ENCODE results near the gene CLDN3. TPM values are rescaled to one million over a fixed set of nuclear protein-coding genes. Genes with fewer than 3 reads are reported as not detected.
A peak's percentile ranks its signal among the peaks of the same experiment; 100 is the strongest.

CLDN3 gene
- total and polyA plus RNA-seq, 10 of the 15 experiments (the other 5 are each of a cell fraction or from before 2014, with no cell fraction given): 0.05 TPM; not detected in 9

GRCh38 chr7:73738612-73739386 is 31.3 kb downstream of the CLDN3 start, which contains the start of gene ABHD11 (continued):
- TF ChIP-seq, protein P1, sequence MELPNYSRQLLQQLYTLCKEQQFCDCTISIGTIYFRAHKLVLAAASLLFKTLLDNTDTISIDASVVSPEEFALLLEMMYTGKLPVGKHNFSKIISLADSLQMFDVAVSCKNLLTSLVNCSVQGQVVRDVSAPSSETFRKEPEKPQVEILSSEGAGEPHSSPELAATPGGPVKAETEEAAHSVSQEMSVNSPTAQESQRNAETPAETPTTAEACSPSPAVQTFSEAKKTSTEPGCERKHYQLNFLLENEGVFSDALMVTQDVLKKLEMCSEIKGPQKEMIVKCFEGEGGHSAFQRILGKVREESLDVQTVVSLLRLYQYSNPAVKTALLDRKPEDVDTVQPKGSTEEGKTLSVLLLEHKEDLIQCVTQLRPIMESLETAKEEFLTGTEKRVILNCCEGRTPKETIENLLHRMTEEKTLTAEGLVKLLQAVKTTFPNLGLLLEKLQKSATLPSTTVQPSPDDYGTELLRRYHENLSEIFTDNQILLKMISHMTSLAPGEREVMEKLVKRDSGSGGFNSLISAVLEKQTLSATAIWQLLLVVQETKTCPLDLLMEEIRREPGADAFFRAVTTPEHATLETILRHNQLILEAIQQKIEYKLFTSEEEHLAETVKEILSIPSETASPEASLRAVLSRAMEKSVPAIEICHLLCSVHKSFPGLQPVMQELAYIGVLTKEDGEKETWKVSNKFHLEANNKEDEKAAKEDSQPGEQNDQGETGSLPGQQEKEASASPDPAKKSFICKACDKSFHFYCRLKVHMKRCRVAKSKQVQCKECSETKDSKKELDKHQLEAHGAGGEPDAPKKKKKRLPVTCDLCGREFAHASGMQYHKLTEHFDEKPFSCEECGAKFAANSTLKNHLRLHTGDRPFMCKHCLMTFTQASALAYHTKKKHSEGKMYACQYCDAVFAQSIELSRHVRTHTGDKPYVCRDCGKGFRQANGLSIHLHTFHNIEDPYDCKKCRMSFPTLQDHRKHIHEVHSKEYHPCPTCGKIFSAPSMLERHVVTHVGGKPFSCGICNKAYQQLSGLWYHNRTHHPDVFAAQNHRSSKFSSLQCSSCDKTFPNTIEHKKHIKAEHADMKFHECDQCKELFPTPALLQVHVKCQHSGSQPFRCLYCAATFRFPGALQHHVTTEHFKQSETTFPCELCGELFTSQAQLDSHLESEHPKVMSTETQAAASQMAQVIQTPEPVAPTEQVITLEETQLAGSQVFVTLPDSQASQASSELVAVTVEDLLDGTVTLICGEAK (IDR thresholded peaks at IDR 0.05; ENCODE audit: borderline replicate concordance): no peak
- TF ChIP-seq JUND (IDR thresholded peaks at IDR 0.05; ENCODE audit: low read depth, low read length): 0 out of 2 replicates have a peak, but pooled peaks have one; percentile 19
- peak; percentile 89 for TF ChIP-seq CHD2 (IDR thresholded peaks at IDR 0.05; ENCODE audit: borderline replicate concordance, low read depth, low read length)
- TF ChIP-seq RAD21 (IDR thresholded peaks at IDR 0.05; ENCODE audit: insufficient read depth, low read depth, low read length): no peak
- peak; percentile 72 for TF ChIP-seq LARP7 (IDR thresholded peaks at IDR 0.05)
- TF ChIP-seq EGR1 (IDR thresholded peaks at IDR 0.05; ENCODE audit: borderline replicate concordance in 1 of 2, low read depth in 2 of 2, low read length in 2 of 2): peak; percentile 30 to 45; a peak in 2 of 3 replicates
- peak; percentile 38; the same call in 1 of the 2 replicates for TF ChIP-seq CREM (IDR thresholded peaks at IDR 0.05; ENCODE audit: low read depth)
- TF ChIP-seq TCF3 (IDR thresholded peaks at IDR 0.05; ENCODE audit: borderline replicate concordance, insufficient read depth, low read depth, low read length): peak; percentile 81
- TF ChIP-seq IRF5 (IDR thresholded peaks at IDR 0.05; ENCODE audit: borderline replicate concordance): 0 out of 2 replicates have a peak, but pooled peaks have one; percentile 14
- TF ChIP-seq YY1 (IDR thresholded peaks at IDR 0.05; ENCODE audit: low read depth, low read length): peak; percentile 35; the same call in 1 of the 2 replicates
- TF ChIP-seq, protein P2, sequence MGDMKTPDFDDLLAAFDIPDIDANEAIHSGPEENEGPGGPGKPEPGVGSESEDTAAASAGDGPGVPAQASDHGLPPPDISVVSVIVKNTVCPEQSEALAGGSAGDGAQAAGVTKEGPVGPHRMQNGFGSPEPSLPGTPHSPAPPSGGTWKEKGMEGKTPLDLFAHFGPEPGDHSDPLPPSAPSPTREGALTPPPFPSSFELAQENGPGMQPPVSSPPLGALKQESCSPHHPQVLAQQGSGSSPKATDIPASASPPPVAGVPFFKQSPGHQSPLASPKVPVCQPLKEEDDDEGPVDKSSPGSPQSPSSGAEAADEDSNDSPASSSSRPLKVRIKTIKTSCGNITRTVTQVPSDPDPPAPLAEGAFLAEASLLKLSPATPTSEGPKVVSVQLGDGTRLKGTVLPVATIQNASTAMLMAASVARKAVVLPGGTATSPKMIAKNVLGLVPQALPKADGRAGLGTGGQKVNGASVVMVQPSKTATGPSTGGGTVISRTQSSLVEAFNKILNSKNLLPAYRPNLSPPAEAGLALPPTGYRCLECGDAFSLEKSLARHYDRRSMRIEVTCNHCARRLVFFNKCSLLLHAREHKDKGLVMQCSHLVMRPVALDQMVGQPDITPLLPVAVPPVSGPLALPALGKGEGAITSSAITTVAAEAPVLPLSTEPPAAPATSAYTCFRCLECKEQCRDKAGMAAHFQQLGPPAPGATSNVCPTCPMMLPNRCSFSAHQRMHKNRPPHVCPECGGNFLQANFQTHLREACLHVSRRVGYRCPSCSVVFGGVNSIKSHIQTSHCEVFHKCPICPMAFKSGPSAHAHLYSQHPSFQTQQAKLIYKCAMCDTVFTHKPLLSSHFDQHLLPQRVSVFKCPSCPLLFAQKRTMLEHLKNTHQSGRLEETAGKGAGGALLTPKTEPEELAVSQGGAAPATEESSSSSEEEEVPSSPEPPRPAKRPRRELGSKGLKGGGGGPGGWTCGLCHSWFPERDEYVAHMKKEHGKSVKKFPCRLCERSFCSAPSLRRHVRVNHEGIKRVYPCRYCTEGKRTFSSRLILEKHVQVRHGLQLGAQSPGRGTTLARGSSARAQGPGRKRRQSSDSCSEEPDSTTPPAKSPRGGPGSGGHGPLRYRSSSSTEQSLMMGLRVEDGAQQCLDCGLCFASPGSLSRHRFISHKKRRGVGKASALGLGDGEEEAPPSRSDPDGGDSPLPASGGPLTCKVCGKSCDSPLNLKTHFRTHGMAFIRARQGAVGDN (IDR thresholded peaks at IDR 0.05): peak; percentile 63
- no peak for TF ChIP-seq MXI1 (IDR thresholded peaks at IDR 0.05; ENCODE audit: low read depth, low read length)
- peak; percentile 92 for TF ChIP-seq POLR2A (IDR thresholded peaks at IDR 0.05; ENCODE audit: low read depth, low read length)
- no peak for TF ChIP-seq STAT3 (IDR thresholded peaks at IDR 0.05; ENCODE audit: low read depth, low read length)
- peak; percentile 30; the same call in 1 of the 2 replicates for TF ChIP-seq NBN (IDR thresholded peaks at IDR 0.05)
- TF ChIP-seq NKRF (conservative IDR thresholded peaks at IDR 0.05): peak; percentile 59
- peak; percentile 63; the same call in 1 of the 2 replicates for TF ChIP-seq TCF12 (IDR thresholded peaks at IDR 0.05; ENCODE audit: low read depth, low read length)
- TF ChIP-seq POLR2AphosphoS5 (IDR thresholded peaks at IDR 0.05; ENCODE audit: low read length): peak; percentile 80
- TF ChIP-seq SP1 (IDR thresholded peaks at IDR 0.05; ENCODE audit: low read depth, low read length): peak; percentile 59

Data from GM12878 (cell line).